Neural cell (in vitro differentiated cells): ENCODE results near the gene PALMD.

Source experiments
- CTCF ChIP-seq: fragments of 450-650 bp; IDR thresholded peaks from 2 replicates; pipeline ENCODE4 v1.5.1; 2014; ENCODE audit warnings: antibody characterized with exemption, mild to moderate bottlenecking, moderate library complexity; ENCODE audit not compliant: poor library complexity, severe bottlenecking
- EP300 ChIP-seq: fragments of 450-650 bp; conservative IDR thresholded peaks from 2 replicates; pipeline ENCODE4 v1.6.1; 2014; ENCODE audit warnings: antibody characterized with exemption, mild to moderate bottlenecking, moderate library complexity; ENCODE audit not compliant: poor library complexity, severe bottlenecking
- EZH2 ChIP-seq: fragments of 200-600, 300-800 bp; shearing (Covaris generic), sonication (generic); IDR thresholded peaks from 2 replicates; pipeline ENCODE4 v1.6.1; 2014; ENCODE audit warnings: antibody characterized with exemption, low read length, borderline replicate concordance, mild to moderate bottlenecking; ENCODE audit not compliant: insufficient read depth, poor library complexity, severe bottlenecking
- MXI1 ChIP-seq: fragments of 450-650 bp; conservative IDR thresholded peaks from 2 replicates; pipeline ENCODE4 v1.6.1; 2014; ENCODE audit warnings: antibody characterized with exemption, mild to moderate bottlenecking; ENCODE audit not compliant: poor library complexity, severe bottlenecking
- TF ChIP-seq, protein P1 (sequence below): IDR thresholded peaks from 2 replicates; pipeline ENCODE4 v1.6.1; 2012; ENCODE audit warnings: borderline replicate concordance

DNA sequence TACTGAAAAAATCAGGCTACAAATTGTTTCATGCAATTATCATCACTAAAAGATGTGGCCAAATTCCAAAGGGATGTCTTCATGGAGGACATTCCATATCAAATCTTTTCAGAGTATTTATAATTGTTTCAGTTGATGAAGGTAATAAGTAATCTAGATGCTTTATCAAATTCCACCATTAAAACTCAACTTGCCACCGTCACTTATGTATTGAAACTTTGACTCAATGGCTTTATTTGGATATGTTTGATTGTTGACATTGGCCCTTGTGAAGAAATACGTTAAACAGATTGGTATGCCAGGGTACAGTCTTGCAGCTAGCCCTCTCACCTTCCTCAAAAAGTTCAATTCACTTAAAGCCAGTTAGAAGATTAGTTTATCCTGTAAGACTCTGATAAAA lies 32.2 kb upstream of the PALMD start:
- TF ChIP-seq EZH2: no peak
- TF ChIP-seq MXI1: no peak
- TF ChIP-seq CTCF: no peak
- TF ChIP-seq EP300: no peak
- TF ChIP-seq, protein P1, sequence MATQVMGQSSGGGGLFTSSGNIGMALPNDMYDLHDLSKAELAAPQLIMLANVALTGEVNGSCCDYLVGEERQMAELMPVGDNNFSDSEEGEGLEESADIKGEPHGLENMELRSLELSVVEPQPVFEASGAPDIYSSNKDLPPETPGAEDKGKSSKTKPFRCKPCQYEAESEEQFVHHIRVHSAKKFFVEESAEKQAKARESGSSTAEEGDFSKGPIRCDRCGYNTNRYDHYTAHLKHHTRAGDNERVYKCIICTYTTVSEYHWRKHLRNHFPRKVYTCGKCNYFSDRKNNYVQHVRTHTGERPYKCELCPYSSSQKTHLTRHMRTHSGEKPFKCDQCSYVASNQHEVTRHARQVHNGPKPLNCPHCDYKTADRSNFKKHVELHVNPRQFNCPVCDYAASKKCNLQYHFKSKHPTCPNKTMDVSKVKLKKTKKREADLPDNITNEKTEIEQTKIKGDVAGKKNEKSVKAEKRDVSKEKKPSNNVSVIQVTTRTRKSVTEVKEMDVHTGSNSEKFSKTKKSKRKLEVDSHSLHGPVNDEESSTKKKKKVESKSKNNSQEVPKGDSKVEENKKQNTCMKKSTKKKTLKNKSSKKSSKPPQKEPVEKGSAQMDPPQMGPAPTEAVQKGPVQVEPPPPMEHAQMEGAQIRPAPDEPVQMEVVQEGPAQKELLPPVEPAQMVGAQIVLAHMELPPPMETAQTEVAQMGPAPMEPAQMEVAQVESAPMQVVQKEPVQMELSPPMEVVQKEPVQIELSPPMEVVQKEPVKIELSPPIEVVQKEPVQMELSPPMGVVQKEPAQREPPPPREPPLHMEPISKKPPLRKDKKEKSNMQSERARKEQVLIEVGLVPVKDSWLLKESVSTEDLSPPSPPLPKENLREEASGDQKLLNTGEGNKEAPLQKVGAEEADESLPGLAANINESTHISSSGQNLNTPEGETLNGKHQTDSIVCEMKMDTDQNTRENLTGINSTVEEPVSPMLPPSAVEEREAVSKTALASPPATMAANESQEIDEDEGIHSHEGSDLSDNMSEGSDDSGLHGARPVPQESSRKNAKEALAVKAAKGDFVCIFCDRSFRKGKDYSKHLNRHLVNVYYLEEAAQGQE: no peak
